Measurements from ENCODE around the gene MFGE8. TPM values are rescaled to one million over a fixed set of nuclear protein-coding genes. Genes with fewer than 3 reads are reported as not detected.

The MFGE8 gene
- total RNA-seq, 1 donor from 2014 or later = 19.9 TPM

GRCh38 chr15:88900309-88900981 is 12.7 kb downstream of the MFGE8 start:
- Mint-ChIP-seq H3K27me3 (ENCODE audit: unreplicated experiment) (peaks cover 4% of the 10 kb centered on the region), H3K4me1 (ENCODE audit: low read depth, unreplicated experiment) (peaks cover 3% of the 10 kb centered on the region), H3K4me3 (ENCODE audit: unreplicated experiment) (no peak overlapping the region), H3K27ac (ENCODE audit: unreplicated experiment) (no peak overlapping the region), H3K9me3 (ENCODE audit: unreplicated experiment) (peaks cover 5% of the 10 kb centered on the region), H3K36me3 (ENCODE audit: unreplicated experiment) (no peaks in the 10 kb centered on the region)
- no peak for TF ChIP-seq CTCF (IDR thresholded peaks at IDR 0.05; ENCODE audit: partially characterized antibody, unreplicated experiment)
- no peak for DNase-seq

GRCh38 chr15:88899251-88899650 is 13.9 kb downstream of the MFGE8 start:
- no peaks in the 10 kb centered on the region for H3K36me3 Mint-ChIP-seq (ENCODE audit: unreplicated experiment)
- peaks cover 1% of the 10 kb centered on the region for H3K9me3 Mint-ChIP-seq (ENCODE audit: unreplicated experiment)
- peaks cover 4% of the 10 kb centered on the region for H3K27me3 Mint-ChIP-seq (ENCODE audit: unreplicated experiment)
- TF ChIP-seq CTCF (IDR thresholded peaks at IDR 0.05; ENCODE audit: partially characterized antibody, unreplicated experiment) = no peak
- peaks cover 3% of the 10 kb centered on the region for H3K4me1 Mint-ChIP-seq (ENCODE audit: low read depth, unreplicated experiment)
- H3K4me3 Mint-ChIP-seq (ENCODE audit: unreplicated experiment) = no peak overlapping the region
- no peak for DNase-seq
- H3K27ac Mint-ChIP-seq (ENCODE audit: unreplicated experiment) = no peak overlapping the region

- Mint-ChIP-seq H3K27me3 (ENCODE audit: unreplicated experiment) (peaks cover 5% of the 10 kb centered on the region), H3K9me3 (ENCODE audit: unreplicated experiment) (peaks cover 1% of the 10 kb centered on the region), H3K4me1 (ENCODE audit: low read depth, unreplicated experiment) (peaks cover 3% of the 10 kb centered on the region), H3K27ac (ENCODE audit: unreplicated experiment) (no peak overlapping the region), H3K36me3 (ENCODE audit: unreplicated experiment) (no peaks in the 10 kb centered on the region), H3K4me3 (ENCODE audit: unreplicated experiment) (no peak overlapping the region)
- no peak for TF ChIP-seq CTCF (IDR thresholded peaks at IDR 0.05; ENCODE audit: partially characterized antibody, unreplicated experiment)
- DNase-seq = no peak
Measured at GRCh38 chr15:88898736-88899135, 14.4 kb downstream of the MFGE8 start.

GRCh38 chr15:88897456-88898194 is 15.6 kb downstream of the MFGE8 start:
- TF ChIP-seq CTCF (IDR thresholded peaks at IDR 0.05; ENCODE audit: partially characterized antibody, unreplicated experiment) = no peak
- Mint-ChIP-seq H3K27me3 (ENCODE audit: unreplicated experiment) (peaks cover 12% of the 10 kb centered on the region), H3K4me1 (ENCODE audit: low read depth, unreplicated experiment) (peaks cover 3% of the 10 kb centered on the region), H3K4me3 (ENCODE audit: unreplicated experiment) (no peak overlapping the region), H3K9me3 (ENCODE audit: unreplicated experiment) (peaks cover 1% of the 10 kb centered on the region), H3K36me3 (ENCODE audit: unreplicated experiment) (no peaks in the 10 kb centered on the region), H3K27ac (ENCODE audit: unreplicated experiment) (no peak overlapping the region)
- peak; percentile 72 for DNase-seq

- H3K36me3 Mint-ChIP-seq (ENCODE audit: unreplicated experiment) = no peaks in the 10 kb centered on the region
- peaks cover 1% of the 10 kb centered on the region for H3K9me3 Mint-ChIP-seq (ENCODE audit: unreplicated experiment)
- H3K4me3 Mint-ChIP-seq (ENCODE audit: unreplicated experiment) = no peak overlapping the region
- DNase-seq = no peak
- H3K27ac Mint-ChIP-seq (ENCODE audit: unreplicated experiment) = no peak overlapping the region
- no peak for TF ChIP-seq CTCF (IDR thresholded peaks at IDR 0.05; ENCODE audit: partially characterized antibody, unreplicated experiment)
- H3K4me1 Mint-ChIP-seq (ENCODE audit: low read depth, unreplicated experiment) = peaks cover 3% of the 10 kb centered on the region
- peaks cover 12% of the 10 kb centered on the region for H3K27me3 Mint-ChIP-seq (ENCODE audit: unreplicated experiment)
Measured at GRCh38 chr15:88897142-88897455, 16.1 kb downstream of the MFGE8 start.
